Chondrocyte (in vitro differentiated cells): ENCODE data around the gene SPR. TPM values are rescaled to one million over a fixed set of nuclear protein-coding genes. Genes with fewer than 3 reads are reported as not detected.
A peak's percentile ranks its signal among the peaks of the same experiment; 100 is the strongest.

ENCODE experiments used
- DNase-seq: peaks from one replicate; pipeline ENCODE4 v3.0.0; 2021; ENCODE audit warnings: mixed read lengths, low spot score
- H3K27ac Mint-ChIP-seq: one replicate; pipeline ENCODE4 v1.8.0; 2021; ENCODE audit warnings: mild to moderate bottlenecking, moderate library complexity, mixed read lengths; ENCODE audit not compliant: unreplicated experiment
- H3K27me3 Mint-ChIP-seq: 2 replicates; pipeline ENCODE4 v1.8.0; 2021; ENCODE audit warnings: low read depth, mixed read lengths
- H3K36me3 Mint-ChIP-seq: 2 replicates; pipeline ENCODE4 v1.8.0; 2021; ENCODE audit warnings: low read depth, mixed read lengths
- H3K4me1 Mint-ChIP-seq: 2 replicates; pipeline ENCODE4 v1.8.0; 2021; ENCODE audit warnings: low read depth, mild to moderate bottlenecking, mixed read lengths
- H3K4me3 Mint-ChIP-seq: one replicate; pipeline ENCODE4 v1.8.0; 2021; ENCODE audit warnings: mild to moderate bottlenecking, moderate library complexity, mixed read lengths; ENCODE audit not compliant: unreplicated experiment
- H3K9me3 Mint-ChIP-seq: 2 replicates; pipeline ENCODE4 v1.8.0; 2021; ENCODE audit warnings: low read depth, mixed read lengths
- total RNA-seq: library from RNA; stranded (reverse); gene quantifications from 3 replicates; pipeline ENCODE4 v1.2.1, GENCODE V29; 2021
- TF ChIP-seq, protein P1 (sequence below): fragments of 200-600 bp; sonication (generic); IDR thresholded peaks from 2 replicates; pipeline ENCODE4 v1.5.0; 2021; ENCODE audit warnings: antibody characterized with exemption, mild to moderate bottlenecking, moderate library complexity

The SPR gene
- total RNA-seq, 1 donor from 2014 or later = 13.5 TPM

GRCh38 chr2:72917138-72917876, 30.1 kb downstream of the SPR start, which contains the start of gene EMX1:
TSS of gene EMX1 (plus strand) at chr2:72917519. CDS start at chr2:72917853, 334 bp downstream.
- no peak within 1 kb of the TSS for H3K27ac Mint-ChIP-seq
- TF ChIP-seq, protein P1, sequence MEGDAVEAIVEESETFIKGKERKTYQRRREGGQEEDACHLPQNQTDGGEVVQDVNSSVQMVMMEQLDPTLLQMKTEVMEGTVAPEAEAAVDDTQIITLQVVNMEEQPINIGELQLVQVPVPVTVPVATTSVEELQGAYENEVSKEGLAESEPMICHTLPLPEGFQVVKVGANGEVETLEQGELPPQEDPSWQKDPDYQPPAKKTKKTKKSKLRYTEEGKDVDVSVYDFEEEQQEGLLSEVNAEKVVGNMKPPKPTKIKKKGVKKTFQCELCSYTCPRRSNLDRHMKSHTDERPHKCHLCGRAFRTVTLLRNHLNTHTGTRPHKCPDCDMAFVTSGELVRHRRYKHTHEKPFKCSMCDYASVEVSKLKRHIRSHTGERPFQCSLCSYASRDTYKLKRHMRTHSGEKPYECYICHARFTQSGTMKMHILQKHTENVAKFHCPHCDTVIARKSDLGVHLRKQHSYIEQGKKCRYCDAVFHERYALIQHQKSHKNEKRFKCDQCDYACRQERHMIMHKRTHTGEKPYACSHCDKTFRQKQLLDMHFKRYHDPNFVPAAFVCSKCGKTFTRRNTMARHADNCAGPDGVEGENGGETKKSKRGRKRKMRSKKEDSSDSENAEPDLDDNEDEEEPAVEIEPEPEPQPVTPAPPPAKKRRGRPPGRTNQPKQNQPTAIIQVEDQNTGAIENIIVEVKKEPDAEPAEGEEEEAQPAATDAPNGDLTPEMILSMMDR = no peak
- no peak for DNase-seq
- H3K4me3 Mint-ChIP-seq = peak within 1 kb of the TSS; percentile 40
- peaks cover 69% of the 10 kb centered on the region for H3K27me3 Mint-ChIP-seq
- H3K36me3 Mint-ChIP-seq = no peaks in the 10 kb centered on the region
- peaks cover 19% of the 10 kb centered on the region for H3K4me1 Mint-ChIP-seq
- H3K9me3 Mint-ChIP-seq = no peaks in the 10 kb centered on the region

GRCh38 chr2:72917877-72918553, 30.8 kb downstream of the SPR start:
- Mint-ChIP-seq H3K27ac (no peak overlapping the region), H3K27me3 (peaks cover 72% of the 10 kb centered on the region), H3K9me3 (no peaks in the 10 kb centered on the region), H3K36me3 (no peaks in the 10 kb centered on the region), H3K4me1 (peaks cover 19% of the 10 kb centered on the region), H3K4me3 (peak overlapping the region; percentile 35)
- TF ChIP-seq, protein P1 = no peak
- peak; percentile 77 for DNase-seq

- no peaks in the 10 kb centered on the region for H3K36me3 Mint-ChIP-seq
- TF ChIP-seq, protein P1 = no peak
- peaks cover 65% of the 10 kb centered on the region for H3K27me3 Mint-ChIP-seq
- DNase-seq = peak; percentile 72
- peaks cover 22% of the 10 kb centered on the region for H3K4me1 Mint-ChIP-seq
- no peak overlapping the region for H3K4me3 Mint-ChIP-seq
- no peaks in the 10 kb centered on the region for H3K9me3 Mint-ChIP-seq
- H3K27ac Mint-ChIP-seq = no peak overlapping the region
Measured at GRCh38 chr2:72919414-72920317, 32.5 kb downstream of the SPR start.

DNA sequence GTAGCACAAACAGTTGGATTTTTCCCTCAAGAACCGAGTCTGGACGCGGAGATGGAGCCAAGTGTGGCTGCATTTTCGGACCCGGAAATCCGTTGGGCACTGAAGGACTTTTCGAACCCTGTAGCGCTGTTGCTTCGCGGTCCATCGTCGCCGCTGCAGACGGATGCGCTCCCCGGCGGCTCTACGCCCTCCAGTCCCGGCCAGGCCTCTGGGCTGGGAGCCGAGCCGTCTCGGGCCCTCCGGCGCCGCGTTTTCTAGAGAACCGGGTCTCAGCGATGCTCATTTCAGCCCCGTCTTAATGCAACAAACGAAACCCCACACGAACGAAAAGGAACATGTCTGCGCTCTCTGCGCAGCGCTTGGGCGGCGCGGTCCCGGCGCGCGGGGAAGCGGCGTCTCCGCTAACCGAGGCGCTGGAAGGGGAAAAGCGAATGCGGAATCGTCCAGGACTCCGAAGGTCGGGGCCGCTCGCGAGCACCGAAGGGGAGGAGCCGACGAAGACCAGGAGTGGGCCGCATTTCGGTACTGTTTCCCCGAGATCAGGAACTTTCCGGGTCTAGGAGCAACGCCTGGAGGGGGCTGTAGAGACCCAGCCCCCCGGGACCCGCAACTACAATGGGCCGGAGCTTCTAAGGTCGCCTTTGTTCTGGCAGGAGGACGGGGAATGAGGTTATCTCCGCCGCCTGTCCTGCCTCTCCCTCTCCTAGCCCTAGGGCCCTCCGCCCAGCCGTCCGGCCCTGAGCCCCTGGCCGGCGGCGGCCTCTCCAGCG, 33.3 kb downstream of the SPR start:
- Mint-ChIP-seq H3K9me3 (no peaks in the 10 kb centered on the region), H3K4me3 (peak overlapping the region; percentile 57), H3K27me3 (peaks cover 63% of the 10 kb centered on the region), H3K27ac (no peak overlapping the region), H3K4me1 (peaks cover 18% of the 10 kb centered on the region), H3K36me3 (no peaks in the 10 kb centered on the region)
- TF ChIP-seq, protein P1 = no peak
- peak; percentile 70 for DNase-seq
